Measurements from ENCODE around the gene ADIPOR2.

The ADIPOR2 gene

DNA sequence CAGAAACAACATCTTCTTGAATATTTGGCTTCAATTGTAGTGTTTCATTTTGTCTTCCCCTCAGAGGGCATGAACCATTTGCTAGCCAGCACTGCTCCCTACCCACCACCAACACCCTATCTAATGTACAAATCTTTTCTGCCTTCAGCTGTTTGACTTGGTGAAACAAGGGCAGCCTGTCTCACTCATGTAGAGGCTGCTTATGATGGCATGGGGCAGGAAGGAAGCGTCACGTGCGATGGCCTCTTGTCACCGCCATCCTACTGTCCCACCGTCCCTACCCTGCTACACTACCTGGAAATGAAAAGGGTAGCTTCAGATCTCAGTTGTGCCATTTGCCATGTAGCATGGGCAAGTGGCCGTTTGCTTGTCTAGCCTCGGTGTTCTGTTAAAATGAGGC is 99.6 kb downstream of the ADIPOR2 start:
- Histone ChIP-seq H3K4me1 (ENCODE audit: control insufficient read depth in 1 of 2, insufficient read depth in 2 of 2, low read length in 2 of 2) (peaks cover 0 to 2% of the 10 kb centered on the region in 2 donors), H3K9me3 (ENCODE audit: control insufficient read depth in 1 of 2, low read length in 2 of 2) (no peaks in the 10 kb centered on the region), H3K27ac (ENCODE audit: low read length) (no peak overlapping the region), H3K36me3 (ENCODE audit: control insufficient read depth in 1 of 2, insufficient read depth in 2 of 2, low read length in 2 of 2) (peaks cover 7 to 15% of the 10 kb centered on the region in 2 donors), H3K4me3 (ENCODE audit: low read depth in 1 of 2, low read length in 2 of 2) (no peak overlapping the region), H3K27me3 (ENCODE audit: low read depth, low read length) (no peaks in the 10 kb centered on the region)

GRCh38 chr12:1791104-1791841 is 100.4 kb downstream of the ADIPOR2 start:
- H3K27me3 ChIP-seq (ENCODE audit: low read depth, low read length): no peaks in the 10 kb centered on the region
- peaks cover 0 to 8% of the 10 kb centered on the region in 2 donors for H3K4me1 ChIP-seq (ENCODE audit: control insufficient read depth in 1 of 2, insufficient read depth in 2 of 2, low read length in 2 of 2)
- H3K36me3 ChIP-seq (ENCODE audit: control insufficient read depth in 1 of 2, insufficient read depth in 2 of 2, low read length in 2 of 2): peaks cover under 1 to 12% of the 10 kb centered on the region in 2 donors
- no peak overlapping the region for H3K27ac ChIP-seq (ENCODE audit: low read length)
- no peak overlapping the region for H3K4me3 ChIP-seq (ENCODE audit: low read depth in 1 of 2, low read length in 2 of 2)
- H3K9me3 ChIP-seq (ENCODE audit: control insufficient read depth in 1 of 2, low read length in 2 of 2): no peaks in the 10 kb centered on the region

DNA sequence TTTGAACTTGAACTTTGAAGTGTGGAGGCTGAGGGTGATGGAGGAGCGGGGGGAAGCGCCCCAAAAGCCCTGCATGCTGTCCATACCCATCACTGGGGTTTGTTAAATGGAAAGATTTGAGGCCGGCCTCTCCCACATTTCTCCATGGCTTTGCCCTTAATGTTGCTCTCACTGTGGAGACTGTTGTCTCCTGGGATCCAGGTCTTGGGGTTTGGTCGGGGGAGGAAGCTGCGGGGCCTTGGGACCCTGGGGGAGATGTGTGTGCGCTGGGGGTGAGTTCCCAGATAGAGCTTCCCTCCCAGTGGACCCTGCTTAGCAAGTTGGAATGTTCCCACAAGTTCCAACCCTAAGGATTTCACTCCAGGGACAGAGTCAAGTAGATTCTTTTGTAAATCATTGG is 101.5 kb downstream of the ADIPOR2 start:
- Histone ChIP-seq H3K27me3 (ENCODE audit: low read depth, low read length) (no peaks in the 10 kb centered on the region), H3K36me3 (ENCODE audit: control insufficient read depth in 1 of 2, insufficient read depth in 2 of 2, low read length in 2 of 2) (peaks cover 0 to 2% of the 10 kb centered on the region in 2 donors), H3K4me3 (ENCODE audit: low read depth in 1 of 2, low read length in 2 of 2) (no peak overlapping the region), H3K4me1 (ENCODE audit: control insufficient read depth in 1 of 2, insufficient read depth in 2 of 2, low read length in 2 of 2) (peaks cover 0 to 8% of the 10 kb centered on the region in 2 donors), H3K9me3 (ENCODE audit: control insufficient read depth in 1 of 2, low read length in 2 of 2) (no peaks in the 10 kb centered on the region), H3K27ac (ENCODE audit: low read length) (no peak overlapping the region)

- Histone ChIP-seq H3K9me3 (ENCODE audit: control insufficient read depth in 1 of 2, low read length in 2 of 2) (no peaks in the 10 kb centered on the region), H3K4me1 (ENCODE audit: control insufficient read depth in 1 of 2, insufficient read depth in 2 of 2, low read length in 2 of 2) (peaks cover 0 to 8% of the 10 kb centered on the region in 2 donors), H3K27ac (ENCODE audit: low read length) (no peak overlapping the region), H3K27me3 (ENCODE audit: low read depth, low read length) (no peaks in the 10 kb centered on the region), H3K4me3 (ENCODE audit: low read depth in 1 of 2, low read length in 2 of 2) (no peak overlapping the region), H3K36me3 (ENCODE audit: control insufficient read depth in 1 of 2, insufficient read depth in 2 of 2, low read length in 2 of 2) (no peaks in the 10 kb centered on the region)
These were observed 102.7 kb downstream of the ADIPOR2 start for GRCh38 chr12:1793426-1794210.

DNA sequence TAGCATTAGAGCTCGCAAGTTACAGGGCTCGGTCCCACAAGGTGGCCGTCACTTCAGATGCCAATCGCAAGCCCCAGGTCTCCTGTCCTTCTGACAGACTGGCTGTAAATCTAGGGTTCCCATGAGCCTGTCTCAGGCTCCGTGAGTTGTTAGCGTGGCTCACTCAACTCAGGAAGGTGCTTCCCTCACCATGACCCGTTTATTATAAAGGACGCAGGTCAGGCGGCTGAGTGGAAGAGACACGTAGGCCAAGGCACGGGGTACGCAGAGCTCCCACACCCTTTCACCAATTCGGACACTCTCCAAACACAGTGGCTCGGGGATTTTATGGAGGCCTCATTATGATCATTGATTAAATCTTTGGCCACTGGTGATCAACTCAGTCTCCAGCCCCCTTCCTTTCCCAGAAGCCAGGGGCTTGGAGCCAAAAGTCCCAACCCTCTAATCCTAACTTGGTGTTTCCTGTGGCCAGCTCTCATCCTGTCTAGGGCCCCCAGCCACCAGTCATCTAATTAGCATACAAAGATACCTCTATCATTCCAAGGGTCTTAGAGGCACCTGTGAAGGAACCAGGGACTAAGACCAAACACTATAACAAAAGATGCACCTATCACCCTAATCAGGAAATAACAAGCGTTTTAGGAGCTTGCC is 103.7 kb downstream of the ADIPOR2 start:
- no peak overlapping the region for H3K27ac ChIP-seq (ENCODE audit: low read length)
- peaks cover 0 to 8% of the 10 kb centered on the region in 2 donors for H3K4me1 ChIP-seq (ENCODE audit: control insufficient read depth in 1 of 2, insufficient read depth in 2 of 2, low read length in 2 of 2)
- no peak overlapping the region for H3K4me3 ChIP-seq (ENCODE audit: low read depth in 1 of 2, low read length in 2 of 2)
- no peaks in the 10 kb centered on the region for H3K27me3 ChIP-seq (ENCODE audit: low read depth, low read length)
- no peaks in the 10 kb centered on the region for H3K9me3 ChIP-seq (ENCODE audit: control insufficient read depth in 1 of 2, low read length in 2 of 2)
- H3K36me3 ChIP-seq (ENCODE audit: control insufficient read depth in 1 of 2, insufficient read depth in 2 of 2, low read length in 2 of 2): no peaks in the 10 kb centered on the region

GRCh38 chr12:1795221-1795784 is 104.4 kb downstream of the ADIPOR2 start:
- Histone ChIP-seq H3K4me1 (ENCODE audit: control insufficient read depth in 1 of 2, insufficient read depth in 2 of 2, low read length in 2 of 2) (peaks cover 0 to 8% of the 10 kb centered on the region in 2 donors), H3K36me3 (ENCODE audit: control insufficient read depth in 1 of 2, insufficient read depth in 2 of 2, low read length in 2 of 2) (no peaks in the 10 kb centered on the region), H3K27me3 (ENCODE audit: low read depth, low read length) (no peaks in the 10 kb centered on the region), H3K4me3 (ENCODE audit: low read depth in 1 of 2, low read length in 2 of 2) (peak overlapping the region in 1 of 2 donors; percentile 78), H3K9me3 (ENCODE audit: control insufficient read depth in 1 of 2, low read length in 2 of 2) (no peaks in the 10 kb centered on the region), H3K27ac (ENCODE audit: low read length) (no peak overlapping the region)

GRCh38 chr12:1795785-1796514 is 105.1 kb downstream of the ADIPOR2 start:
- Histone ChIP-seq H3K27ac (ENCODE audit: low read length) (peak overlapping the region; percentile 73), H3K36me3 (ENCODE audit: control insufficient read depth in 1 of 2, insufficient read depth in 2 of 2, low read length in 2 of 2) (no peaks in the 10 kb centered on the region), H3K27me3 (ENCODE audit: low read depth, low read length) (no peaks in the 10 kb centered on the region), H3K4me1 (ENCODE audit: control insufficient read depth in 1 of 2, insufficient read depth in 2 of 2, low read length in 2 of 2) (peaks cover 0 to 8% of the 10 kb centered on the region in 2 donors), H3K4me3 (ENCODE audit: low read depth in 1 of 2, low read length in 2 of 2) (peak overlapping the region; percentile 78 to 80), H3K9me3 (ENCODE audit: control insufficient read depth in 1 of 2, low read length in 2 of 2) (no peaks in the 10 kb centered on the region)

GRCh38 chr12:1796515-1797010 is 105.7 kb downstream of the ADIPOR2 start:
- peaks cover 0 to 8% of the 10 kb centered on the region in 2 donors for H3K4me1 ChIP-seq (ENCODE audit: control insufficient read depth in 1 of 2, insufficient read depth in 2 of 2, low read length in 2 of 2)
- H3K4me3 ChIP-seq (ENCODE audit: low read depth in 1 of 2, low read length in 2 of 2): peak overlapping the region; percentile 78 to 80
- no peaks in the 10 kb centered on the region for H3K27me3 ChIP-seq (ENCODE audit: low read depth, low read length)
- no peaks in the 10 kb centered on the region for H3K9me3 ChIP-seq (ENCODE audit: control insufficient read depth in 1 of 2, low read length in 2 of 2)
- no peaks in the 10 kb centered on the region for H3K36me3 ChIP-seq (ENCODE audit: control insufficient read depth in 1 of 2, insufficient read depth in 2 of 2, low read length in 2 of 2)
- H3K27ac ChIP-seq (ENCODE audit: low read length): peak overlapping the region; percentile 73

- Histone ChIP-seq H3K36me3 (ENCODE audit: control insufficient read depth in 1 of 2, insufficient read depth in 2 of 2, low read length in 2 of 2) (no peaks in the 10 kb centered on the region), H3K4me3 (ENCODE audit: low read depth in 1 of 2, low read length in 2 of 2) (peak overlapping the region; percentile 78 to 80), H3K4me1 (ENCODE audit: control insufficient read depth in 1 of 2, insufficient read depth in 2 of 2, low read length in 2 of 2) (peaks cover 0 to 8% of the 10 kb centered on the region in 2 donors), H3K27ac (ENCODE audit: low read length) (peak overlapping the region; percentile 73), H3K9me3 (ENCODE audit: control insufficient read depth in 1 of 2, low read length in 2 of 2) (no peaks in the 10 kb centered on the region), H3K27me3 (ENCODE audit: low read depth, low read length) (no peaks in the 10 kb centered on the region)
These were observed 106.4 kb downstream of the ADIPOR2 start for GRCh38 chr12:1797011-1797901.

All from muscle layer of duodenum (tissue), 2 donors.